Spleen (tissue), 11 donors: Measurements from ENCODE around the gene TLCD2. TPM values are rescaled to one million over a fixed set of nuclear protein-coding genes. Genes with fewer than 3 reads are reported as not detected.
"Not testable (repeated sequence)": the region's sequence is repeated elsewhere in the genome, so short reads cannot be mapped to it uniquely, and the experiment has no call there.

Experiments
- DNase-seq: peaks from one replicate; pipeline ENCODE4 v3.0.0-alpha.2; 2020
- H3K27ac ChIP-seq, 8 donors: fragments of 200-600 bp; sonication (generic) in 7 of 8; 1 replicate in 4 of 8; 2 replicates in 4 of 8; pipeline versions ENCODE4 v1.5.0 to v1.8.0; 2016 to 2021; ENCODE audit warnings: inconsistent platforms in 4 of 8, mild to moderate bottlenecking in 4 of 8, moderate library complexity in 1 of 8
- H3K27me3 ChIP-seq, 7 donors: fragments of 200-600 bp; sonication (generic) in 6 of 7; replicated peaks in 1 of 7; 1 replicate in 4 of 7; 2 replicates in 3 of 7; pipeline versions ENCODE4 v1.5.0 to v1.8.0; 2016 to 2021; ENCODE audit warnings: inconsistent platforms in 3 of 7, mild to moderate bottlenecking in 1 of 7
- H3K36me3 ChIP-seq, 6 donors: fragments of 200-600 bp; sonication (generic) in 5 of 6; 1 replicate in 4 of 6; 2 replicates in 2 of 6; pipeline versions ENCODE4 v1.5.0 to v1.8.0; 2016 to 2021; ENCODE audit warnings: inconsistent platforms in 2 of 6
- H3K4me1 ChIP-seq, 6 donors: fragments of 200-600 bp; sonication (generic) in 5 of 6; 1 replicate in 3 of 6; 2 replicates in 3 of 6; pipeline versions ENCODE4 v1.5.0 to v1.8.0; 2016 to 2021; ENCODE audit warnings: inconsistent platforms in 3 of 6
- H3K4me3 ChIP-seq, 8 donors: fragments of 200-600 bp; sonication (generic) in 7 of 8; 1 replicate in 4 of 8; 2 replicates in 4 of 8; pipeline versions ENCODE4 v1.5.0 to v1.8.0; 2016 to 2021; ENCODE audit warnings: inconsistent platforms in 4 of 8, mild to moderate bottlenecking in 4 of 8, moderate library complexity in 2 of 8
- H3K9me3 ChIP-seq, 8 donors: fragments of 200-600 bp; sonication (generic) in 7 of 8; 1 replicate in 4 of 8; 2 replicates in 4 of 8; pipeline versions ENCODE4 v1.5.0 to v1.8.0; 2016 to 2021; ENCODE audit warnings: inconsistent platforms in 4 of 8
- CTCF ChIP-seq, 11 experiments: fragments of 200-600 bp in 7 of 11; fragments of 450-650 bp in 4 of 11; sonication (generic) in 4 of 11; IDR thresholded peaks in 8 of 11; conservative IDR thresholded peaks in 3 of 11; 1 replicate in 7 of 11; 2 replicates in 4 of 11; pipeline versions ENCODE4 v1.4.0 to v1.8.0; 2016 to 2021; ENCODE audit warnings: antibody characterized with exemption in 11 of 11, inconsistent platforms in 4 of 11, mild to moderate bottlenecking in 1 of 11
- POLR2A ChIP-seq, 3 donors: fragments of 450-650 bp; IDR thresholded peaks; one replicate each; pipeline ENCODE4 v1.5.1; 2017; ENCODE audit warnings: antibody characterized with exemption in 3 of 3, mild to moderate bottlenecking in 1 of 3
- POLR2AphosphoS5 ChIP-seq, 3 donors: sonication (generic); formaldehyde crosslinking; IDR thresholded peaks; one replicate each; pipeline ENCODE4 v1.5.1; 2017; ENCODE audit warnings: antibody characterized with exemption in 3 of 3
- WGBS, 5 donors: extraction: QIAGEN DNeasy Blood & Tissue Kit in 3 of 5; methylation state at CpG; one replicate each; pipeline versions ENCODE4 v1.1.5 to v1.1.7; 2013 to 2018; 5-methylcytosine and 5-hydroxymethylcytosine counted together
- intact Hi-C: fragments of 100-400 bp; cut with DNase I; formaldehyde crosslinking; loops from one replicate; pipeline ENCODE4 v1.15.0; 2023; ENCODE audit warnings: low total_unique reads
- polyA plus RNA-seq, 3 donors: library from polyadenylated mRNA; stranded (reverse); fragments of 200-250 nt; gene quantifications; one replicate each; pipeline ENCODE4 v1.2.1, GENCODE V29; 2013
- total RNA-seq, 7 donors: library from RNA; depleted of rRNA in 3 of 7; stranded (reverse); fragments of >200 nt in 3 of 7; fragmentation: NEBNext Ultra II Directional in 4 of 7; extraction: Animal tissue kit (Norgen Biotek cat#: 25700) in 4 of 7; gene quantifications; one replicate each; pipeline versions ENCODE4 v1.1.0 to v1.2.1, GENCODE V29; 2016 to 2021
- donor health status: healthy with polysubstance abuse.
- donor health status: DM: no; HTN: no; CAD: no; lungs with moderate emphysema.
- donor health status: DM: no; HTN: no; CAD: no.
- donor health status: Bipolar disorder and iron deficiency.
- donor health status: healthy.
- donor health status: DM: no; HTN: no; CAD: no.
- donor health status: DM: yes; HTN: yes; CAD: no.

Gene TLCD2
- total and polyA plus RNA-seq, 10 donors = 0.26 to 5.4 (median 2.0) TPM

GRCh38 chr17:1725642-1726511 is 15.7 kb upstream of the TLCD2 start:
- Histone ChIP-seq H3K9me3 (no peaks in the 10 kb centered on the region), H3K4me3 (peak overlapping the region; percentile 69 to 99 (median 91)), H3K27ac (peak overlapping the region in 6 of 8 donors; percentile 84 to 96 (median 91)), H3K27me3 (no peaks in the 10 kb centered on the region), H3K36me3 (peaks cover 0 to 54% (median 37%) of the 10 kb centered on the region in 6 donors), H3K4me1 (peaks cover 40 to 98% (median 86%) of the 10 kb centered on the region in 6 donors)
- peak; percentile 77 for DNase-seq
- TF ChIP-seq POLR2A (IDR thresholded peaks at IDR 0.05) (no peak), CTCF (IDR thresholded peaks at IDR 0.05 in 8 of 11, conservative IDR thresholded peaks at IDR 0.05 in 3 of 11) (no peak), POLR2AphosphoS5 (IDR thresholded peaks at IDR 0.05) (no peak)
- 91 to 95% (median 94%) methylated on average over 43 to 54 of the region's 54 CpGs for WGBS, 5 donors
- intact Hi-C loops = no loop called here

GRCh38 chr17:1724869-1725641 is 14.9 kb upstream of the TLCD2 start:
- H3K27me3 ChIP-seq = no peaks in the 10 kb centered on the region
- H3K4me3 ChIP-seq = peak overlapping the region; percentile 69 to 99 (median 91)
- DNase-seq = peak; percentile 87
- H3K27ac ChIP-seq = peak overlapping the region; percentile 82 to 96 (median 88)
- H3K9me3 ChIP-seq = no peaks in the 10 kb centered on the region
- intact Hi-C loops = loop anchor here (5.0 kb wide), 1 partner anchor 142 kb away; no protein-coding TSS in a partner anchor
- 10 to 52% (median 17%) methylated on average over 15 to 51 of the region's 51 CpGs for WGBS, 5 donors
- H3K36me3 ChIP-seq = peaks cover 0 to 45% (median 29%) of the 10 kb centered on the region in 6 donors
- TF ChIP-seq CTCF (IDR thresholded peaks at IDR 0.05 in 8 of 11, conservative IDR thresholded peaks at IDR 0.05 in 3 of 11) (peak in 2 of 11 experiments; percentile 24 to 26), POLR2AphosphoS5 (IDR thresholded peaks at IDR 0.05) (no peak)
- H3K4me1 ChIP-seq = peaks cover 45 to 97% (median 88%) of the 10 kb centered on the region in 6 donors

- intact Hi-C loops = loop anchor here (5.0 kb wide), 1 partner anchor 143 kb away; no protein-coding TSS in a partner anchor
- TF ChIP-seq CTCF (IDR thresholded peaks at IDR 0.05 in 8 of 11, conservative IDR thresholded peaks at IDR 0.05 in 3 of 11) (no peak), POLR2AphosphoS5 (IDR thresholded peaks at IDR 0.05) (peak; percentile 78 to 87 (median 86)), POLR2A (IDR thresholded peaks at IDR 0.05) (no peak)
- H3K4me1 ChIP-seq = peaks cover 45 to 94% (median 82%) of the 10 kb centered on the region in 6 donors
- 0 to 1% (median 1%) methylated on average over 12 to 57 of the region's 57 CpGs for WGBS, 5 donors
- peak within 1 kb of the TSS; percentile 69 to 99 (median 91) for H3K4me3 ChIP-seq
- DNase-seq = peak; percentile 99
- H3K36me3 ChIP-seq = peaks cover 0 to 39% (median 29%) of the 10 kb centered on the region in 6 donors
- H3K27me3 ChIP-seq = no peaks in the 10 kb centered on the region
- peak within 1 kb of the TSS; percentile 82 to 96 (median 88) for H3K27ac ChIP-seq
- H3K9me3 ChIP-seq = no peaks in the 10 kb centered on the region
These were observed 14.2 kb upstream of the TLCD2 start, which contains the start of gene WDR81 for GRCh38 chr17:1724351-1724868. Gene WDR81 (plus strand): TSS chr17:1724704. CDS start chr17:1724960, 256 bp downstream.

GRCh38 chr17:1722022-1722421 is 11.8 kb upstream of the TLCD2 start:
- not testable (repeated sequence) for H3K9me3 ChIP-seq, H3K4me3 ChIP-seq, H3K27me3 ChIP-seq, DNase-seq
- Histone ChIP-seq H3K4me1 (peaks cover 38 to 88% (median 75%) of the 10 kb centered on the region in 6 donors), H3K36me3 (peaks cover 0 to 15% (median 9%) of the 10 kb centered on the region in 6 donors), H3K27ac (peak overlapping the region in 6 of 8 donors; percentile 84 to 96 (median 91))
- intact Hi-C loops = loop anchor here (5.0 kb wide), 1 partner anchor 145 kb away; no protein-coding TSS in a partner anchor
- WGBS, 5 donors = 80 to 97% (median 85%) methylated on average over 8 of the region's 8 CpGs
